ENCODE data around the gene LAMTOR2. TPM values are rescaled to one million over a fixed set of nuclear protein-coding genes. Genes with fewer than 3 reads are reported as not detected.
A peak's percentile ranks its signal among the peaks of the same experiment; 100 is the strongest.

Gene LAMTOR2
- total and polyA plus RNA-seq, 2 of the 8 experiments (the other 6 are each of a cell fraction or from before 2014, with no cell fraction given), result 54.7 to 122 TPM

GRCh38 chr1:156055281-156056048 is 883 bp downstream of the LAMTOR2 start:
- H3K56ac ChIP-seq (replicated peaks; ENCODE audit: insufficient read length, low read depth, low read length), result no peak overlapping the region
- CTCF ChIA-PET (ENCODE audit: partially characterized antibody), result interaction anchor here (1.2 kb wide), 1 partner anchor 11 kb away, joined by 3 read pairs; no protein-coding TSS in a partner anchor
- no peak overlapping the region for H3K23ac ChIP-seq (ENCODE audit: insufficient read length)
- H3K14ac ChIP-seq (ENCODE audit: insufficient read length), result no peak overlapping the region
- no peak overlapping the region for H2BK15ac ChIP-seq (ENCODE audit: low read length)
- H3K9ac ChIP-seq (replicated peaks in 1 of 4; ENCODE audit: extremely low read depth in 1 of 4, low read depth in 3 of 4, low read length in 3 of 4), result peak overlapping the region; percentile 66 to 74 (median 69)
- peaks cover 2% of the 10 kb centered on the region in 2 experiments for H4K20me1 ChIP-seq (replicated peaks in 1 of 2; ENCODE audit: control insufficient read depth in 1 of 2, insufficient read depth in 2 of 2, low read length in 2 of 2)
- peak overlapping the region; percentile 81 to 95 for H3K4me2 ChIP-seq (ENCODE audit: insufficient read depth in 1 of 2, low read depth in 2 of 2, low read length in 2 of 2)
- peaks cover 0 to 28% of the 10 kb centered on the region in 2 experiments; a peak in 3 of 4 replicates for H3K79me2 ChIP-seq (ENCODE audit: control insufficient read depth in 1 of 2, insufficient read depth in 2 of 2, low read length in 2 of 2)
- H3K23me2 ChIP-seq (ENCODE audit: low read depth, low read length), result peaks cover 14% of the 10 kb centered on the region
- no peak overlapping the region for H2BK20ac ChIP-seq (ENCODE audit: low read length)
- no peak for TF ChIP-seq SAP30 (IDR thresholded peaks at IDR 0.05; ENCODE audit: insufficient read depth, insufficient replicate concordance, low read length)
- TF ChIP-seq HDAC2 (IDR thresholded peaks at IDR 0.05; ENCODE audit: borderline replicate concordance in 1 of 2, low read depth in 2 of 2, low read length in 2 of 2), result no peak
- TF ChIP-seq NANOG (IDR thresholded peaks at IDR 0.05; ENCODE audit: insufficient read depth, low read depth, low read length, poor library complexity, severe bottlenecking), result no peak
- TF ChIP-seq RNF2 (IDR thresholded peaks at IDR 0.05; ENCODE audit: borderline replicate concordance, low read depth, low read length, missing control alignments, poor library complexity, severe bottlenecking), result no peak
- TF ChIP-seq ATF2 (IDR thresholded peaks at IDR 0.05; ENCODE audit: low read length), result no peak
- TF ChIP-seq BCL11A (IDR thresholded peaks at IDR 0.05; ENCODE audit: low read depth in 2 of 2, low read length in 2 of 2), result no peak
- no peak for TF ChIP-seq RXRA (IDR thresholded peaks at IDR 0.05; ENCODE audit: insufficient read depth, low read depth, low read length)
- no peak overlapping the region for H4K91ac ChIP-seq (replicated peaks; ENCODE audit: insufficient read length, low read length)
- no peak overlapping the region for H2BK5ac ChIP-seq (ENCODE audit: low read depth, low read length)
- FAIRE-seq, result no peak
- H4K8ac ChIP-seq (ENCODE audit: extremely low read depth, insufficient read depth, low read length), result no peak overlapping the region
- 38% methylated on average over 17 of the region's 17 CpGs; no CpG with 5 or more reads in 1 of the 2 experiments for WGBS, 2 experiments (ENCODE audit: extremely low coverage in 1 of 2, insufficient coverage in 1 of 2, insufficient read length in 1 of 2, insufficient replicate concordance in 2 of 2, low coverage in 1 of 2, low lambda C conversion rate in 2 of 2, missing lambda C conversion rate in 1 of 2)
- no peaks in the 10 kb centered on the region for H3K27me3 ChIP-seq (replicated peaks in 1 of 4; ENCODE audit: control insufficient read depth in 3 of 4, extremely low read depth in 1 of 4, insufficient read depth in 3 of 4, low read length in 3 of 4)
- peak overlapping the region; percentile 93 to 99 (median 96) for H3K4me3 ChIP-seq (ENCODE audit: extremely low read depth in 1 of 4, insufficient read depth in 2 of 4, low read depth in 3 of 4, low read length in 4 of 4)
- H2AFZ ChIP-seq (ENCODE audit: low read length), result no peak overlapping the region
- H3K79me1 ChIP-seq (ENCODE audit: low read depth, low read length), result peaks cover 2% of the 10 kb centered on the region; the same call in 1 of the 2 replicates
- H3K18ac ChIP-seq (ENCODE audit: extremely low read depth, low read length), result peak overlapping the region; percentile 64; the same call in 1 of the 2 replicates
- no peak overlapping the region for H3K4ac ChIP-seq (replicated peaks; ENCODE audit: insufficient read length, low read depth, low read length)
- no peak overlapping the region for H4K5ac ChIP-seq (ENCODE audit: insufficient read length, low read depth, low read length)
- H3K36me3 ChIP-seq (ENCODE audit: control insufficient read depth in 2 of 4, insufficient read depth in 4 of 4, low read length in 3 of 4), result peaks cover 2 to 7% (median 4%) of the 10 kb centered on the region in 4 experiments; a peak in 3 of 8 replicates
- H2BK120ac ChIP-seq (replicated peaks; ENCODE audit: low read depth, low read length), result no peak overlapping the region
- no peaks in the 10 kb centered on the region for H3K9me3 ChIP-seq (ENCODE audit: insufficient read depth in 2 of 2, low read depth in 1 of 2, low read length in 1 of 2)
- no peak overlapping the region for H3K27ac ChIP-seq (ENCODE audit: low read depth, low read length)
- H2AK5ac ChIP-seq (ENCODE audit: low read depth, low read length), result 0 out of 2 replicates have a peak overlapping the region, but pooled peaks have one; percentile 19
- no peak overlapping the region for H2BK12ac ChIP-seq (ENCODE audit: low read depth, low read length)
- DNase-seq (ENCODE audit: low read depth in 1 of 2, low spot score in 2 of 2), result no peak
- peaks cover 0 to 6% (median 0%) of the 10 kb centered on the region in 4 experiments; a peak in 2 of 7 replicates for H3K4me1 ChIP-seq (replicated peaks in 1 of 4; ENCODE audit: control insufficient read depth in 3 of 4, insufficient read depth in 4 of 4, low read length in 3 of 4)
- POLR2A ChIA-PET (ENCODE audit: partially characterized antibody), result interaction anchor here (6.9 kb wide), 1 partner anchor 17 kb away, joined by 88 read pairs; no protein-coding TSS in a partner anchor
